ENCODE measurements around the gene CHKA. TPM values are rescaled to one million over a fixed set of nuclear protein-coding genes. Genes with fewer than 3 reads are reported as not detected.

The CHKA gene
- total and polyA plus RNA-seq, 2 donors (not counting 3 experiments of a cell fraction or from before 2014, with no cell fraction given): 21.4 to 25.1 TPM

GRCh38 chr11:68130121-68130520 lies 8.9 kb upstream of the CHKA start:
- Histone ChIP-seq H3K9me1 (replicated peaks; ENCODE audit: control insufficient read depth, extremely low read depth, insufficient read depth, low read length) (no peaks in the 10 kb centered on the region), H3K27ac (ENCODE audit: insufficient read depth, low read depth, low read length) (no peak overlapping the region), H3K9me3 (replicated peaks; ENCODE audit: control insufficient read depth, insufficient read depth, low read length) (no peaks in the 10 kb centered on the region), H4K20me1 (replicated peaks; ENCODE audit: control insufficient read depth, extremely low read depth, insufficient read depth, low read length) (no peaks in the 10 kb centered on the region), H3K9ac (replicated peaks; ENCODE audit: extremely low read depth, insufficient read depth, low read length) (no peak overlapping the region), H3K4me1 (ENCODE audit: control insufficient read depth, extremely low read depth, insufficient read depth, low read length) (no peaks in the 10 kb centered on the region), H3K4me2 (ENCODE audit: insufficient read depth, low read length) (no peak overlapping the region), H3K4me3 (replicated peaks in 1 of 3; ENCODE audit: insufficient read depth in 1 of 3, low read depth in 1 of 3, low read length in 3 of 3) (no peak overlapping the region), H2AFZ (ENCODE audit: low read depth, low read length) (no peak overlapping the region), H3K79me2 (ENCODE audit: control insufficient read depth, insufficient read depth, low read length) (no peaks in the 10 kb centered on the region), H3K36me3 (ENCODE audit: control insufficient read depth in 2 of 2, extremely low read depth in 1 of 2, insufficient read depth in 2 of 2, low read length in 2 of 2) (no peaks in the 10 kb centered on the region), H3K27me3 (ENCODE audit: control insufficient read depth in 2 of 2, insufficient read depth in 2 of 2, low read length in 2 of 2) (no peaks in the 10 kb centered on the region)
- no TSS peak for BruUV-seq (replicated peaks)
- FAIRE-seq (no peak), DNase-seq (ENCODE audit: low read depth, low spot score) (no peak)
- CTCF ChIA-PET: no interaction called here
- POLR2A ChIA-PET: no interaction called here
- intact Hi-C loops (cut with micrococcal nuclease) (no loop called here), dilution Hi-C loops (cut with MboI; ENCODE audit: extremely low pct_ligation_motif_present, low sequenced_read_pairs) (no loop called here)
- TF ChIP-seq POLR2A (IDR thresholded peaks at IDR 0.05; ENCODE audit: low read depth, low read length) (no peak), MAX (IDR thresholded peaks at IDR 0.05; ENCODE audit: insufficient read depth, insufficient read length) (no peak), POLR2AphosphoS5 (IDR thresholded peaks at IDR 0.05; ENCODE audit: insufficient read depth, low read depth, low read length) (no peak), EZH2 (IDR thresholded peaks at IDR 0.05; ENCODE audit: borderline replicate concordance, low read depth, low read length, severe bottlenecking) (no peak), GATA2 (IDR thresholded peaks at IDR 0.05; ENCODE audit: insufficient read depth, insufficient read length, low read depth, low read length) (no peak), FOS (IDR thresholded peaks at IDR 0.05; ENCODE audit: borderline replicate concordance, insufficient read depth, low read length) (no peak), JUN (IDR thresholded peaks at IDR 0.05; ENCODE audit: borderline replicate concordance, insufficient read depth, insufficient read length, low read depth) (no peak), CTCF (IDR thresholded peaks at IDR 0.05; ENCODE audit: extremely low read depth in 1 of 2, insufficient read depth in 1 of 2, low read depth in 1 of 2, low read length in 2 of 2) (no peak), MYC (IDR thresholded peaks at IDR 0.05; ENCODE audit: low read depth, low read length) (no peak)

All from endothelial cell of umbilical vein (primary cell).